CD14-positive monocyte (primary cell): ENCODE results near the gene FLOT1. TPM values are rescaled to one million over a fixed set of nuclear protein-coding genes. Genes with fewer than 3 reads are reported as not detected.

Experiments used
- DNase-seq, 3 donors: peaks; one replicate each; pipeline ENCODE4 v3.0.0-alpha.2; 2011 to 2022
- H2AFZ ChIP-seq: 2 replicates; pipeline ENCODE4 v1.6.0; 2012; ENCODE audit warnings: mild to moderate bottlenecking, low read depth, low read length, inconsistent platforms; ENCODE audit not compliant: insufficient read depth, poor library complexity, severe bottlenecking
- H3K27ac ChIP-seq, 2 donors: 1 replicate in 1 of 2; 2 replicates in 1 of 2; pipeline ENCODE4 v1.5.1; 2012 to 2013; ENCODE audit warnings: low read length in 2 of 2, control low read depth in 1 of 2, inconsistent platforms in 1 of 2, low read depth in 1 of 2, mild to moderate bottlenecking in 1 of 2
- H3K27me3 ChIP-seq, 2 donors: one replicate each; pipeline versions ENCODE4 v1.6.0 to v1.6.1; 2011 to 2013; ENCODE audit warnings: low read length in 2 of 2; ENCODE audit not compliant: control insufficient read depth in 2 of 2, insufficient read depth in 2 of 2
- H3K36me3 ChIP-seq, 2 donors: replicated peaks in 1 of 2; 1 replicate in 1 of 2; 2 replicates in 1 of 2; pipeline versions ENCODE4 v1.5.1 to v1.6.1; 2012 to 2013; ENCODE audit warnings: low read length in 2 of 2, control low read depth in 1 of 2, inconsistent platforms in 1 of 2, mild to moderate bottlenecking in 1 of 2; ENCODE audit not compliant: insufficient read depth in 2 of 2, control insufficient read depth in 1 of 2
- H3K4me1 ChIP-seq, 2 donors: 1 replicate in 1 of 2; 2 replicates in 1 of 2; pipeline versions ENCODE4 v1.5.1 to v1.6.1; 2012 to 2013; ENCODE audit warnings: low read length in 2 of 2, control low read depth in 1 of 2, inconsistent platforms in 1 of 2, mild to moderate bottlenecking in 1 of 2, moderate library complexity in 1 of 2; ENCODE audit not compliant: insufficient read depth in 2 of 2, control insufficient read depth in 1 of 2
- H3K4me2 ChIP-seq: replicated peaks from 2 replicates; pipeline ENCODE3; 2012; ENCODE audit warnings: low read length, moderate library complexity, mild to moderate bottlenecking; ENCODE audit not compliant: poor library complexity, severe bottlenecking; ENCODE audit errors: extremely low read depth
- H3K4me3 ChIP-seq, 3 experiments: fragments of 200-600 bp in 1 of 3; sonication (generic) in 1 of 3; replicated peaks in 1 of 3; 1 replicate in 2 of 3; 2 replicates in 1 of 3; pipeline ENCODE4 v1.5.1; 2011 to 2013; ENCODE audit warnings: low read length in 3 of 3, mild to moderate bottlenecking in 3 of 3, control low read depth in 2 of 3, low read depth in 2 of 3, inconsistent platforms in 1 of 3, moderate library complexity in 1 of 3
- H3K79me2 ChIP-seq: 2 replicates; pipeline ENCODE4 v1.6.0; 2012; ENCODE audit warnings: mild to moderate bottlenecking, control low read depth, inconsistent platforms, low read length, moderate library complexity; ENCODE audit not compliant: insufficient read depth
- H3K9ac ChIP-seq: 2 replicates; pipeline ENCODE4 v1.6.0; 2017; ENCODE audit warnings: low read length, mild to moderate bottlenecking; ENCODE audit not compliant: insufficient read depth, poor library complexity, severe bottlenecking
- H3K9me3 ChIP-seq, 2 donors: replicated peaks in 1 of 2; 1 replicate in 1 of 2; 2 replicates in 1 of 2; pipeline versions ENCODE4 v1.5.1 to v1.6.1; 2012 to 2013; ENCODE audit warnings: low read length in 2 of 2, control low read depth in 1 of 2; ENCODE audit not compliant: control insufficient read depth in 1 of 2, insufficient read depth in 1 of 2
- H4K20me1 ChIP-seq: 2 replicates; pipeline ENCODE4 v1.6.0; 2012; ENCODE audit warnings: mild to moderate bottlenecking, low read length, control low read depth, moderate library complexity; ENCODE audit not compliant: insufficient read depth
- H3K27ac Mint-ChIP-seq, 7 donors: one replicate each; pipeline ENCODE4 v1.8.0; 2020; ENCODE audit warnings: mild to moderate bottlenecking in 7 of 7, mixed read lengths in 7 of 7, moderate library complexity in 6 of 7, inconsistent platforms in 2 of 7
- H3K27me3 Mint-ChIP-seq, 3 donors: one replicate each; pipeline ENCODE4 v1.8.0; 2021 to 2022; ENCODE audit warnings: low read depth in 3 of 3, mild to moderate bottlenecking in 3 of 3, mixed read lengths in 3 of 3, moderate library complexity in 3 of 3, inconsistent platforms in 1 of 3
- H3K36me3 Mint-ChIP-seq, 2 donors: one replicate each; pipeline ENCODE4 v1.8.0; 2020; ENCODE audit warnings: mixed read lengths in 2 of 2, inconsistent platforms in 1 of 2, mild to moderate bottlenecking in 1 of 2
- H3K4me1 Mint-ChIP-seq: one replicate; pipeline ENCODE4 v1.8.0; 2020; ENCODE audit warnings: mild to moderate bottlenecking, mixed read lengths
- H3K4me3 Mint-ChIP-seq, 2 donors: one replicate each; pipeline ENCODE4 v1.8.0; 2020; ENCODE audit warnings: mild to moderate bottlenecking in 2 of 2, mixed read lengths in 2 of 2, moderate library complexity in 1 of 2
- H3K9me3 Mint-ChIP-seq, 7 donors: one replicate each; pipeline ENCODE4 v1.8.0; 2020 to 2022; ENCODE audit warnings: mixed read lengths in 7 of 7, mild to moderate bottlenecking in 6 of 7, moderate library complexity in 6 of 7, inconsistent platforms in 2 of 7
- CTCF ChIP-seq: fragments of 200-600 bp; IDR thresholded peaks from one replicate; pipeline ENCODE4 v1.8.0; 2022; ENCODE audit warnings: antibody characterized with exemption, mild to moderate bottlenecking
- WGBS: methylation state at CpG from one replicate; pipeline ENCODE4 v1.1.5; 2013; ENCODE audit warnings: missing lambda C conversion rate; ENCODE audit not compliant: insufficient coverage; 5-methylcytosine and 5-hydroxymethylcytosine counted together
- intact Hi-C, 2 donors: fragments of 100-400 bp; cut with micrococcal nuclease; formaldehyde crosslinking; loops; one replicate each; pipeline versions ENCODE4 v1.15.0 to v1.15.1; 2023
- polyA plus RNA-seq, 3 donors: library from polyadenylated mRNA; depleted of rRNA in 1 of 3; unstranded in 2 of 3; stranded (reverse) in 1 of 3; fragments of 300-500 nt in 2 of 3; fragments of >200 nt in 1 of 3; fragmentation: Illumina TruSeq in 2 of 3; gene quantifications; 1 replicate in 2 of 3; 2 replicates in 1 of 3; pipeline ENCODE4 v1.2.3, GENCODE V29; 2012 to 2021

Gene FLOT1
- polyA plus RNA-seq, 3 donors = 124 to 153 (median 132) TPM

GRCh38 chr6:30790724-30791383 lies 48.4 kb upstream of the FLOT1 start:
- no peak overlapping the region for H3K4me2 ChIP-seq
- WGBS = 73% methylated on average over 2 of the region's 4 CpGs
- Mint-ChIP-seq H3K27ac (no peak overlapping the region), H3K36me3 (no peaks in the 10 kb centered on the region), H3K4me1 (peaks cover 76% of the 10 kb centered on the region), H3K9me3 (no peaks in the 10 kb centered on the region), H3K4me3 (no peak overlapping the region), H3K27me3 (peaks cover 0 to 6% (median 0%) of the 10 kb centered on the region in 3 donors)
- H4K20me1 ChIP-seq = no peaks in the 10 kb centered on the region
- H3K27ac ChIP-seq = no peak overlapping the region
- DNase-seq = no peak
- H3K4me3 ChIP-seq = no peak overlapping the region
- H3K9ac ChIP-seq = no peak overlapping the region
- H2AFZ ChIP-seq = no peak overlapping the region
- no peaks in the 10 kb centered on the region for H3K27me3 ChIP-seq
- H3K9me3 ChIP-seq = no peaks in the 10 kb centered on the region
- H3K79me2 ChIP-seq = no peaks in the 10 kb centered on the region
- peaks cover 71 to 83% of the 10 kb centered on the region in 2 donors for H3K4me1 ChIP-seq
- no peak for TF ChIP-seq CTCF
- intact Hi-C loops = no loop called here
- H3K36me3 ChIP-seq = no peaks in the 10 kb centered on the region

- no peaks in the 10 kb centered on the region for H3K9me3 ChIP-seq
- H3K79me2 ChIP-seq = no peaks in the 10 kb centered on the region
- H3K4me1 Mint-ChIP-seq = peaks cover 75% of the 10 kb centered on the region
- no peaks in the 10 kb centered on the region for H3K9me3 Mint-ChIP-seq
- no peaks in the 10 kb centered on the region for H3K36me3 ChIP-seq
- H3K36me3 Mint-ChIP-seq = no peaks in the 10 kb centered on the region
- no peak overlapping the region for H3K4me3 Mint-ChIP-seq
- H3K27ac ChIP-seq = peak overlapping the region in 1 of 2 donors; percentile 81
- H3K9ac ChIP-seq = no peak overlapping the region
- 29% methylated on average over 1 of the region's 1 CpG for WGBS
- H3K4me3 ChIP-seq = no peak overlapping the region
- peaks cover 0 to 6% (median 0%) of the 10 kb centered on the region in 3 donors for H3K27me3 Mint-ChIP-seq
- intact Hi-C loops = loop anchor here in 1 of 2 donors (5.0 kb wide), 1 partner anchor 33 kb away; no protein-coding TSS in a partner anchor
- H2AFZ ChIP-seq = no peak overlapping the region
- no peak for TF ChIP-seq CTCF
- no peaks in the 10 kb centered on the region for H3K27me3 ChIP-seq
- H3K4me1 ChIP-seq = peaks cover 73 to 82% of the 10 kb centered on the region in 2 donors
- no peak for DNase-seq
- no peak overlapping the region for H3K4me2 ChIP-seq
- H4K20me1 ChIP-seq = no peaks in the 10 kb centered on the region
- H3K27ac Mint-ChIP-seq = peak overlapping the region in 6 of 7 donors; percentile 19 to 96 (median 94)
Measured at GRCh38 chr6:30789606-30790005, 47.1 kb upstream of the FLOT1 start.
